PC-3 (cell line): ENCODE results near the gene KCP.

Source experiments
- CTCF ChIP-seq: fragments of 300-600 bp; sonication (generic); conservative IDR thresholded peaks from 2 replicates; pipeline ENCODE4 v1.5.1; 2017; ENCODE audit warnings: antibody characterized with exemption, low read depth, mild to moderate bottlenecking, low read length
- EZH2phosphoT487 ChIP-seq: fragments of 300-600 bp; sonication (generic); IDR thresholded peaks from 2 replicates; pipeline ENCODE4 v1.6.1; 2018; ENCODE audit warnings: mild to moderate bottlenecking, antibody characterized with exemption, low read length, borderline replicate concordance

GRCh38 chr7:128840326-128841170, 70.0 kb downstream of the KCP start:
- TF ChIP-seq CTCF (no peak), EZH2phosphoT487 (no peak)
